H9 (cell line): ENCODE results near the gene RAD23A. TPM values are rescaled to one million over a fixed set of nuclear protein-coding genes. Genes with fewer than 3 reads are reported as not detected.
A peak's percentile ranks its signal among the peaks of the same experiment; 100 is the strongest.

ENCODE experiments used
- DNase-seq: peaks from one replicate; pipeline ENCODE4 v3.0.0-alpha.2; 2017
- H2AFZ ChIP-seq: one replicate; pipeline ENCODE4 v1.6.1; 2013; ENCODE audit warnings: mild to moderate bottlenecking, low read length, control low read depth, moderate library complexity
- H2AK5ac ChIP-seq: 2 replicates; pipeline ENCODE4 v1.6.1; 2013; ENCODE audit warnings: low read length, control low read depth, mixed read lengths; ENCODE audit not compliant: insufficient read length
- H2BK120ac ChIP-seq: one replicate; pipeline ENCODE4 v1.6.1; 2013; ENCODE audit warnings: low read depth, mild to moderate bottlenecking, low read length, control low read depth, inconsistent platforms; ENCODE audit not compliant: poor library complexity, severe bottlenecking
- H2BK12ac ChIP-seq: 2 replicates; pipeline ENCODE4 v1.6.1; 2013; ENCODE audit warnings: low read length, control low read depth, mixed read lengths, low read depth; ENCODE audit not compliant: insufficient read length
- H2BK15ac ChIP-seq: 2 replicates; pipeline ENCODE4 v1.6.1; 2013; ENCODE audit warnings: low read depth, low read length, control low read depth
- H2BK20ac ChIP-seq: one replicate; pipeline ENCODE4 v1.6.1; 2013; ENCODE audit warnings: low read depth, mild to moderate bottlenecking, low read length, control low read depth, inconsistent platforms; ENCODE audit not compliant: poor library complexity, severe bottlenecking
- H2BK5ac ChIP-seq: 2 replicates; pipeline ENCODE4 v1.6.1; 2013; ENCODE audit warnings: low read length, control low read depth, mixed read lengths; ENCODE audit not compliant: insufficient read length
- H3K14ac ChIP-seq: 2 replicates; pipeline ENCODE4 v1.6.1; 2013; ENCODE audit warnings: low read length, control low read depth; ENCODE audit not compliant: insufficient read depth
- H3K18ac ChIP-seq: 2 replicates; pipeline ENCODE4 v1.6.1; 2013; ENCODE audit warnings: low read depth, mild to moderate bottlenecking, mixed read lengths, low read length, control low read depth; ENCODE audit not compliant: insufficient read length
- H3K23ac ChIP-seq: 2 replicates; pipeline ENCODE4 v1.6.1; 2013; ENCODE audit warnings: low read length, control low read depth, mixed read lengths, low read depth; ENCODE audit not compliant: insufficient read length
- H3K23me2 ChIP-seq: 2 replicates; pipeline ENCODE4 v1.6.1; 2013; ENCODE audit warnings: low read depth, mild to moderate bottlenecking, mixed read lengths, low read length, control low read depth; ENCODE audit not compliant: insufficient read length, poor library complexity, severe bottlenecking
- H3K27ac ChIP-seq: 2 replicates; pipeline ENCODE4 v1.5.1; 2013; ENCODE audit warnings: low read length, control low read depth, mixed read lengths, low read depth; ENCODE audit not compliant: insufficient read length
- H3K27me3 ChIP-seq: 2 replicates; pipeline ENCODE4 v1.6.1; 2013; ENCODE audit warnings: low read length, control low read depth, inconsistent platforms; ENCODE audit not compliant: insufficient read depth
- H3K4ac ChIP-seq: 2 replicates; pipeline ENCODE4 v1.6.1; 2013; ENCODE audit warnings: low read depth, mild to moderate bottlenecking, control low read depth, inconsistent platforms, low read length, moderate library complexity
- H3K4me1 ChIP-seq: 2 replicates; pipeline ENCODE4 v1.6.1; 2013; ENCODE audit warnings: low read length, control low read depth, inconsistent platforms; ENCODE audit not compliant: insufficient read depth
- H3K4me2 ChIP-seq: 2 replicates; pipeline ENCODE4 v1.6.1; 2013; ENCODE audit warnings: low read length, control low read depth, mixed read lengths; ENCODE audit not compliant: insufficient read length, insufficient read depth
- H3K56ac ChIP-seq: 2 replicates; pipeline ENCODE4 v1.6.1; 2013; ENCODE audit warnings: low read depth, mild to moderate bottlenecking, mixed read lengths, low read length, control low read depth; ENCODE audit not compliant: insufficient read length
- H3K79me1 ChIP-seq: 2 replicates; pipeline ENCODE4 v1.6.1; 2013; ENCODE audit warnings: low read depth, mild to moderate bottlenecking, moderate library complexity, low read length, control low read depth, inconsistent platforms; ENCODE audit not compliant: insufficient read depth, poor library complexity, severe bottlenecking
- H3K79me2 ChIP-seq: 2 replicates; pipeline ENCODE4 v1.6.1; 2013; ENCODE audit warnings: low read length, control low read depth, inconsistent platforms; ENCODE audit not compliant: insufficient read depth
- H3K9ac ChIP-seq: 2 replicates; pipeline ENCODE4 v1.6.1; 2013; ENCODE audit warnings: low read length, control low read depth, mixed read lengths; ENCODE audit not compliant: insufficient read length; ENCODE audit errors: extremely low read depth
- H3K9me3 ChIP-seq: one replicate; pipeline ENCODE4 v1.6.1; 2013; ENCODE audit warnings: low read depth, low read length, inconsistent platforms; ENCODE audit not compliant: control insufficient read depth
- H3T11ph ChIP-seq: one replicate; pipeline ENCODE4 v1.6.1; 2013; ENCODE audit warnings: mild to moderate bottlenecking, low read length, control low read depth, inconsistent platforms
- H4K20me1 ChIP-seq: one replicate; pipeline ENCODE4 v1.6.1; 2013; ENCODE audit not compliant: control insufficient read depth, insufficient read length, insufficient read depth
- H4K5ac ChIP-seq: 2 replicates; pipeline ENCODE4 v1.6.1; 2013; ENCODE audit warnings: low read depth, mild to moderate bottlenecking, mixed read lengths, low read length, control low read depth; ENCODE audit not compliant: insufficient read length
- H4K8ac ChIP-seq: replicated peaks from 2 replicates; pipeline ENCODE4 v1.6.1; 2013; ENCODE audit warnings: low read length, control low read depth, mixed read lengths, low read depth; ENCODE audit not compliant: insufficient read length
- H4K91ac ChIP-seq: 2 replicates; pipeline ENCODE4 v1.6.1; 2013; ENCODE audit warnings: low read depth, mild to moderate bottlenecking, moderate library complexity, mixed read lengths, low read length, control low read depth; ENCODE audit not compliant: insufficient read length
- H3K27ac Mint-ChIP-seq, 3 experiments: 2 replicates in 2 of 3; 3 replicates in 1 of 3; pipeline ENCODE4 v1.8.0; 2020 to 2021; ENCODE audit warnings: mixed read lengths in 3 of 3, mild to moderate bottlenecking in 1 of 3, moderate library complexity in 1 of 3
- H3K27me3 Mint-ChIP-seq: 2 replicates; pipeline ENCODE4 v1.8.0; 2021; ENCODE audit warnings: low read depth, mild to moderate bottlenecking, moderate library complexity, mixed read lengths
- H3K36me3 Mint-ChIP-seq, 3 experiments: 2 replicates in 2 of 3; 3 replicates in 1 of 3; pipeline ENCODE4 v1.8.0; 2020 to 2021; ENCODE audit warnings: low read depth in 3 of 3, mixed read lengths in 3 of 3; ENCODE audit not compliant: insufficient read depth in 1 of 3
- H3K4me1 Mint-ChIP-seq, 2 experiments: 2 replicates each; pipeline ENCODE4 v1.8.0; 2020; ENCODE audit warnings: mixed read lengths in 2 of 2
- H3K4me3 Mint-ChIP-seq, 2 experiments: 2 replicates in 1 of 2; 3 replicates in 1 of 2; pipeline ENCODE4 v1.8.0; 2020 to 2021; ENCODE audit warnings: mild to moderate bottlenecking in 2 of 2, mixed read lengths in 2 of 2, moderate library complexity in 1 of 2
- H3K9me3 Mint-ChIP-seq, 2 experiments: 2 replicates in 1 of 2; 3 replicates in 1 of 2; pipeline ENCODE4 v1.8.0; 2020; ENCODE audit warnings: mild to moderate bottlenecking in 2 of 2, mixed read lengths in 2 of 2, moderate library complexity in 1 of 2
- WGBS: extraction: QIAGEN DNeasy Blood & Tissue Kit; methylation state at CpG from one replicate; pipeline ENCODE4 v1.1.7; 2013; ENCODE audit warnings: missing lambda C conversion rate, low lambda C conversion rate, mixed read lengths; ENCODE audit not compliant: insufficient read length; ENCODE audit errors: extremely low coverage; 5-methylcytosine and 5-hydroxymethylcytosine counted together
- total RNA-seq: library from RNA; stranded (reverse); gene quantifications from 2 replicates; pipeline ENCODE4 v1.2.1, GENCODE V29; 2021
- TF ChIP-seq, protein P1 (sequence below): fragments of 200-600 bp; sonication (generic); conservative IDR thresholded peaks from 3 replicates; pipeline ENCODE4 v1.8.0; 2021; ENCODE audit warnings: antibody characterized with exemption, mild to moderate bottlenecking

The RAD23A gene
- total RNA-seq, 1 experiment from 2014 or later = 62.2 TPM

DNA sequence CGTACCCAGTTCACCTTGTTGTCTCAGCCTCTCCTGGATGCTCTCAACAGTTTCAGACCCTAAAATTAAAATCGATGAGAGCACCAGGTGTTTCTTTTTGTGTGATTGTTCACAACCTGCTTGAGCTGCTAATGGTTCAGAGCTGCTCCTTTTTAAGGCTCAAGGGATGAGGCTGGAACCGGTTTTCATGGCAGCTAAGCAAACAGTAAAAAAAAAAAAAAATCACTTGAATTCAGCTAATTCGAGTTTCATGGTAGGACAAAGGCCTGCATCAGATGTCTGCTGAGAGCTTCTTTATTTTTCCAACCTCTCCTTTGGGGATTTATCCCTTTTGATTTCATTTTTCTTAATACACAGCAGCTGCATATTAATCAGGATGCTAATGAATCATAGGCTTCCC is 33.1 kb upstream of the RAD23A start:
- DNase-seq = no peak
- Histone ChIP-seq H2AFZ (no peak overlapping the region), H3K56ac (no peak overlapping the region), H3K79me1 (no peaks in the 10 kb centered on the region), H2BK12ac (no peak overlapping the region), H3K23me2 (no peaks in the 10 kb centered on the region), H4K91ac (no peak overlapping the region), H3K14ac (no peak overlapping the region), H3K23ac (no peak overlapping the region), H3K4ac (no peak overlapping the region), H4K5ac (no peak overlapping the region), H3K27me3 (no peaks in the 10 kb centered on the region), H3T11ph (no peak overlapping the region), H3K4me1 (peaks cover 4% of the 10 kb centered on the region; the same call in 1 of the 2 replicates), H3K18ac (no peak overlapping the region), H3K27ac (no peak overlapping the region), H2BK15ac (no peak overlapping the region), H4K8ac (no peak overlapping the region), H3K9ac (no peak overlapping the region), H4K20me1 (no peaks in the 10 kb centered on the region), H3K4me2 (no peak overlapping the region), H2BK5ac (no peak overlapping the region), H3K79me2 (no peaks in the 10 kb centered on the region), H2BK120ac (no peak overlapping the region), H2AK5ac (no peak overlapping the region), H2BK20ac (no peak overlapping the region), H3K9me3 (no peaks in the 10 kb centered on the region)
- TF ChIP-seq, protein P1, sequence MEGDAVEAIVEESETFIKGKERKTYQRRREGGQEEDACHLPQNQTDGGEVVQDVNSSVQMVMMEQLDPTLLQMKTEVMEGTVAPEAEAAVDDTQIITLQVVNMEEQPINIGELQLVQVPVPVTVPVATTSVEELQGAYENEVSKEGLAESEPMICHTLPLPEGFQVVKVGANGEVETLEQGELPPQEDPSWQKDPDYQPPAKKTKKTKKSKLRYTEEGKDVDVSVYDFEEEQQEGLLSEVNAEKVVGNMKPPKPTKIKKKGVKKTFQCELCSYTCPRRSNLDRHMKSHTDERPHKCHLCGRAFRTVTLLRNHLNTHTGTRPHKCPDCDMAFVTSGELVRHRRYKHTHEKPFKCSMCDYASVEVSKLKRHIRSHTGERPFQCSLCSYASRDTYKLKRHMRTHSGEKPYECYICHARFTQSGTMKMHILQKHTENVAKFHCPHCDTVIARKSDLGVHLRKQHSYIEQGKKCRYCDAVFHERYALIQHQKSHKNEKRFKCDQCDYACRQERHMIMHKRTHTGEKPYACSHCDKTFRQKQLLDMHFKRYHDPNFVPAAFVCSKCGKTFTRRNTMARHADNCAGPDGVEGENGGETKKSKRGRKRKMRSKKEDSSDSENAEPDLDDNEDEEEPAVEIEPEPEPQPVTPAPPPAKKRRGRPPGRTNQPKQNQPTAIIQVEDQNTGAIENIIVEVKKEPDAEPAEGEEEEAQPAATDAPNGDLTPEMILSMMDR = no peak
- Mint-ChIP-seq H3K36me3 (no peaks in the 10 kb centered on the region), H3K4me3 (peak overlapping the region in 1 of 2 experiments; percentile 69; a peak in 2 of 5 replicates), H3K27ac (peak overlapping the region in 2 of 3 experiments; percentile 96 to 99; a peak in 6 of 7 replicates), H3K27me3 (peaks cover 9% of the 10 kb centered on the region), H3K4me1 (peaks cover 20 to 25% of the 10 kb centered on the region in 2 experiments), H3K9me3 (no peaks in the 10 kb centered on the region)
- WGBS = no CpG with 5 or more reads among the region's 4 CpGs
